HG03520 (cell line): ENCODE results near the gene GRAMD1B.
"Not testable (repeated sequence)": the region's sequence is repeated elsewhere in the genome, so short reads cannot be mapped to it uniquely, and the experiment has no call there.

Experiments
- ATAC-seq: cut with Tn5 transposase; IDR thresholded peaks from one replicate; pipeline ENCODE4 v1.9.1; 2021; ENCODE audit warnings: mild to moderate bottlenecking, moderate library complexity; ENCODE audit not compliant: unreplicated experiment

The GRAMD1B gene

DNA sequence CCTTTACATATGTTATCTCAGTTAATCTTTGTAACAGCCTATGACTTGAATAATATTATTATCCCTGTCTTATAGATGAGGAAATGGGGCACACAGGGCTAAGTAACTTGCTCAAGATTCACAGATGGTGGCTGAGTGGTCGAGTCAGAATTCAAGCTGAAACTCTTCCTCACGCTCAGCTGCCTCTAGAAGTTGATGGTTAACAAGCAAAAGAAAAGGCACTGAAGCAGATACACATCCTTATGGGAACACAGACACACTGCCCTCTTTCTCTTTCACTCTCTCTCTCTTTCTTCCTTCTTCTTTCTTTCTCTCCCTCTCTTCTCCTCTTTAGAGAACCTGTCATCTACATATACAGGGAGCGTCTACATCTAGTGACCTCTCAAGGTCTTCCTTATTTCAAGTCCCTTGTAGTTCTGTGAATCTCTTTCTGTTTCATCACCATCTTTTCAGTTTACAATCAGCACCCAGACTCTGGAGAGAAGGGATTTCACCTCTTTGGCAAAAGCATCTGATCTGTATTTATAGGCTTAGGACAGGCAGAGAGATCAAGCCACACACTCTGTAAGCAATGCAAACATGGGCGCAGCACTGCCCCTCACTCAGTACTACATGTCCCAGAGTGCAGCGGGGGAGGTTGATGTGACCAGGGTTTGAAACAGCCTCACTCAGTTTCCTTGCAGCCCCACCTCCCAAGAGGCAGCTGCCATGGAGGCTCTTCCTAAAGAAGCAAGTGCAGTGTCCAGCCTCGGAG lies 75.7 kb downstream of the GRAMD1B start:
- ATAC-seq: no peak

DNA sequence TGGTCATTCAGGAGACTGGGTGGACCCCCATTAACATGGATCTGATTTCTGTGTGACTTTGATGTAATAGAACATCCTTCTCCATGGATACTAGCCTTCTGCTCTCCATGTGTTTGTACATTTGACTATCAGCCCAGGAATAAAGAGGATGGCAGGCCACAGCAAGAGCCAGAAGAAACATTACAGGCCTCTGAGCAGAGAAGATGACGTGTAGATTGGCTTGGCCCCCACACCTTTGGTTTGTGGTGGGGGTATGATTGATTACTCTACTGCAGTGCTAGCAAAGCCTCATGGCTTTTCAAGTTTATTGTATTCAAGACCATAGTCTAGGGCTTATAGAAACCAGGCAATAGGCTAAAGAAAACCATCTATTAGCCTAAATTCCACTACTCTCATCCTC lies 77.0 kb downstream of the GRAMD1B start:
- no peak for ATAC-seq

DNA sequence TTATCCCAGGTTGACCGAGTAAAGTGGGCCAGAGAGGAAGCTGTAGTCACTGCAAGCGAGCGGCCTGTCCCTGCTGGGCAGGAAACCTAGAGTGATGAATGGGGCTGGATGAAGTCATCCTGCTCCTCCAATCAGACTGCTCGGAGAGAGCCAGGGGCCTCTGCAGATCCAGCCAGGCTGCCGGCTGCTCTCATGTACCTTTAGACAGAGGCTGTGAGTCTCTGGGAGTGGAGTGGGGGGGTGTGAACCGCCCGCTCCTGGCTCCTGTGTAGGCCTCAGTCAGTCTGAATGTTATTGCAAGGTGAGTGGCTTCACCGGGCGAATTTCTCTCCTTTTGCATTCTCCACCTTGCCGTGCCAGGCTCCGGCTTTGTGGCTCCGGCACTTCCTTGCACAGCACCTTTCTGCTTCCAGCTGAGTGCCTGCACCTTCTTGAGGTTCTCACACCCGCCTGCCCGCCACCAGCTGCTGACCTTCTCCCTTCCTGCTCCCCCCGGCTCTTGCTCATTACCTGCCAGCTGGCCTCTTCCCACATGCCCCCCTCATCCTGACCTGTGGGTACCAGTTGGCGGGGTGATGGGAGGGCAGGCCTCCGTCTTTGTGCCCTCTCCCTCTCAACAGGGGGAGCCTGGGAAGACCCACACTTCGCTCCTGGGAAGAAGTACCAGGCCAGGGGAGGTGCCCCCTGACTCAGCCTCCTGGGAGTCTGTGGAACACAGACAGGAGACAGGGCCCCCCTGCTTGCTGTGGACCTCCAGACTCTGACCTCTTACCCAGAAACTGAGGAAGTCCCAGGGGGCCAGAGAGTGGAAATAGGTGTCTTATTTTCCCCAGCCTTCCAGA lies 79.9 kb downstream of the GRAMD1B start:
- no peak for ATAC-seq

DNA sequence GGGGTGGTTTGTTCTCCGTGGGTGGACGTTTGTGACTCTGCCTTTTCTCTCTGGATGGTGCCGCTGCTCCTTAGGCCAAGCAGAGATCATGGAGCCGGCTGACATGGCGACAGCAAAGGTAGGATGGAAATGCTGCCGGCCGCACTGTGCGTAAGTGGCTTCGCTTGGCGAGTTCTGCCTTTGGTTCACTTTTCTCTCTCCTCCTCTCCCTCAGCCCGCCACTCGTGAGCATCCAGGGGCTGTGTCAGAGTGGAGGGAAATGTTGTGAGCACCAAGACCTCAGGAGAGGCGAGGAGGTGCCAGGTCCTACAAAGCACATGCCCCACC lies 80.5 kb downstream of the GRAMD1B start:
- no peak for ATAC-seq

DNA sequence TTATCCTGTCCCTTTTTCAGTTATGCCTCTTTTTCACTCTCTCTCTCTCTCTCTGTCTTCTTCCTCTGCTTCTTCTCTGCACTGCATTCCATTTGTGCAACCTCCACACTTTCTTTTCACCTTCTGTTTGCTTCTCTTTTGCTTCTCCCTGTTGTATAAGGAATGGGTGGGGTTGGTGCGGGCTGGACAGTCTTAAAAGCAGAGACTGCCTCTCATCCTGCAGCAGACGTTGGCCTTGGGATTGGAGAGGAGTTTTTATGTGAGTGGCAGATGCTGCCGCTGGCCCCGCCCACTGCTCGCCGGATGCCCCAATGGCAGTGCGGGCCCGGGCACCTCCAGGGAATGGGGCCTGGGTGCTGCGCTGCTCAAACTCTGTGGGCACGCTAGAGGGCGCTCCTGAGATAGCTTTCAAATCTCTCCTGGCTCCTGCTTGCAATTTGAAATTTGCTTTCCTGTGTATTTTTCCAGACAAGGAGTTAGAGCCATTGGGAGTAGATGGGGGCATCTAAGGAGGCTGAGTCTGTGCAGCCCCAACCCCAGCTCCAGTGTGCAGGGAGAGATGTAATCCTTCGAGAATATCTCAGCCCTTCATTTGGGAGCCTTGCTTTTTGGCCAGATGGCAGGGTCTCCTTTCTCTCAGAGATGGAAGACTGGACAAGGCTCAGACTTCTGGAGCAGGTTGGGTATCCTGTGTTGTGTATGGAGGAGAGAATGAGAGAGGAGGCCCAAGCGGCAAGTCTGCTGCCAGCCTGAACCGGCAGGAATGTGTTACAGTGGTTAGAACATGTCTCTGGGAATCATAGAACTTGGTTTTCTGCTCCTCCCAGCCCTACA lies 81.2 kb downstream of the GRAMD1B start:
- peak; percentile 79 for ATAC-seq

DNA sequence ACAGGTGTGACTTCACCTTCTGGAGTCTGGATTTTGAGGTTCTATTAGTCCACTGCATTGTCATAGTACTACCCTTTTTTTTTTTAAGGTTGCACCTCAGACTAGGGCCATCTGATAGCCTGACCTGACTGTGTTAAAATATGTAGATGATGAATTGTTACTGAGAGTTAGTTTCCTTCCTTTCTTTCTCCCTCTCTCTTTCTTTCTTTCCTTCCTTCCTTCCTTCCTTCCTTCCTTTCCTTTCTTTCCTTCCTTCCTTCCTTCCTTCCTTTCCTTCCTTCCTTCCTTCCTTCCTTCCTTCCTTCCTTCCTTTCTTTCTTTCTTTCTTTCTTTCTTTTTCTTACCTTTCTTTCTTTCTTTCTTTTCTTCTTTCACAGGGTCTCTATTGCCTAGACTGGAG lies 83.2 kb downstream of the GRAMD1B start:
- not testable (repeated sequence) for ATAC-seq

DNA sequence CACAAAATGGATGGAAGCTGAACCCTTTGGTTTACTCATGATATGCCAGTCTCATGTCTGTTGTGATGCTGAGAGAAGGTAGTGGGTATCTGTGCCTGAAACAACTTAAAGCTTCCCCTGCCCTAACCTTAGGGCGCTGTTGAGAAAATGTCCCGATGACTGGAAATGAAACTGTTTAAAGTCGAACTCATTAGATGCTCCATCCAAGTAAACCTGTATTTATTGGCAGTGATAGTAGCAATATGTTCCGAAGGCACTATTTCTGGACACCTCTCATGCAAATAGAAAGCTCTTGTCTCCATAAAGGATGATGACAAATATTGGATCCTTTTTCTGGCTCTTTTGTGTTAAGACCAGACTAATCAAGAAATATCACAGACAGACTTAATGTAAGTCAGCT lies 86.2 kb downstream of the GRAMD1B start:
- ATAC-seq: no peak

DNA sequence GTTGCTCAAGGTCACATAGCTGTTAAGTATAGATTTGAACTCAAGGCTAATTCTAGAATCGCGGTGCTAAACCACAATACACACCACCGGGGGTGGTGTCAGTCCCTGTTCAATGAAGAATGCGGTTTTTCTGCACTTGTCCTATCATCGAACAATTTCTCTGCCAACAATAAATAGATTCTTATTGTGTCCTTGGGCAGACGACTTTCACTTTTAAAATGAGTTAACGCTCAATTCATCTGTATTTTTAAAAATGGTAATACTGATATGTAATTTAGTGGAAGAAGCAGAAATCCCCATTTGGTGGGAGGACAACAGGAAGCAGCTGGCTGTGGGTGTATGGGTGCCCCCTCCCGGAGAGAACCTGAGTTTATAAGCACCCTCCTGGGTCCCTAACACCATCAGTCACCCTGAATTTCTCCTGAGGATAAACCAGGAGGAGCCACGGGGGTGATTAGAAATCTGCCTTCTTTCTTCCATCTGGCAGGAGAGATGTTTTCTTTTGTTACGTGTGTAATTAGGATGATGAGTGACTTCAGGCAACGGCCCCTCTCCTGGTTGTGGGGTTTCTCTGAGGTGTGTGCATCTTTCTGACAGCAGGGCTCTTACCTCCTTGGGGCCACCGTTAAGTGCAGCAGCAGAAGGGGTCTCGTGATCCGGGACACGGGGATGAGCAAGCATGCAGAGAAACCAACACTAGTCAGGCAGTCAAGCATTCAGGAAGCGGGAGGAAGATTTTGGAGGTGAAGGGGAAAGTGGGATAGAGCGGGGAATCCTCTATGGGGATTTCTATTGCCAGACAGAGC lies 87.7 kb downstream of the GRAMD1B start:
- ATAC-seq: no peak

DNA sequence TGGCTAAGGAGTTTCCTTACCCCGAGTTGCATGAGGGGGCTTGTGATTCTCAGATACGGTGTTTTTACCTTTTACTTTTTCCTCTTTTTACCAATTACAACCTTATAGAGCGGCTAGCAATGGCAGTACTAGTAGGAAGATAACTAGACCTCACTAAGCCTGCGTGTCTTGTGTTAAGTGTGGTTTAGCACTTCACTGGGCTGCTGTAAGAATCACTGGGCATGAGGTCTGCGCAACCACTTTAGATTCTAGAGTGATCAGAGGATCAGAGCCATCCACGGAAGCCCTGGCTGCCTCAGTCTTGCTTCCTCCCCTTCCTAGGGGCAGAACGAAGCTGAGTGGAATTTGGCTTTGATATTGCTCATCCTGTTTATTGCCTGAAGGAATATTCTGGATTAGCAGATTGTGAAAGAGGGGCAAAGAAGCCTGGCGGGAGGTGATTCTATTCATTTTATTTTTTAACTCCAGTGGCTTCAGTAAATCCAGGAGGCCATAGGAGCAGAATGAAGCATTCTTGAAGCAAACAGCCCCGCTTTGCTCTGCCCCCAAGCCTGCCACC lies 88.5 kb downstream of the GRAMD1B start:
- ATAC-seq: no peak

DNA sequence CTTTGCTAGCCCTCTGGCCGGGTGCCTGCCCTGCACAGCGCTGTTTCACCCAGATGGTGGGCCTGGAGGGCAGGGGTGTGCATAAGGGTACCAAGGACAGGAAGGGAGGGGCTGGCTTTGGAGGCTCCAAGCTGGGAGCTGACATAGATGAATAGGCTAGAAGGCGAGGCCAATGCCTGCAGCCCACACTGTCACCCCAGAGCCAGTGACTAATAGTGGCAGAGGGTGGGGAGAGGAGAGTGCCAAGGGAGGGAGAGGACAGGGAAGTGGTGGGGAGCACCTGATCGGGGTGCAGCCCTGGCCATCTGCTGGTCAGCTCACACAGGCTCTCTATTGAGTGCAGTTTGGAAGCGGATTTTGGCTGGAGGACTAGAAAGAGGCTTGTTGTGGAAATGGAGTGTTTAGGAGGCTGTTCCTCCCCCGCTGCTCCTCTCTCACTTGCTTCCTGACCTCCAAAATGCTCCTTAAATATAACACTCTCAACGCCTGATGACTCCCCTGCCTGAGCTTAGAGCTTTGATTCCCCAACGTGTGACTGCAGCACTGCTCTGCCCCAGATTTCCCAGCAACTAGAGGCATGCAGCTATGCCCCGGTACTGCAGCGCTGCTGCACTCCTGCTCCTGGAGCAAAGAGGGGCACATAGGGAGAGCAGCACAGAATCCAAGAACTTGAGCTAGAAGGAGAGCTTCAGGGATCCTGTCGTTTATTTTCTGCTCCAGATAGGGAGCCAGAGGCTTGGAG lies 89.2 kb downstream of the GRAMD1B start:
- ATAC-seq: no peak

DNA sequence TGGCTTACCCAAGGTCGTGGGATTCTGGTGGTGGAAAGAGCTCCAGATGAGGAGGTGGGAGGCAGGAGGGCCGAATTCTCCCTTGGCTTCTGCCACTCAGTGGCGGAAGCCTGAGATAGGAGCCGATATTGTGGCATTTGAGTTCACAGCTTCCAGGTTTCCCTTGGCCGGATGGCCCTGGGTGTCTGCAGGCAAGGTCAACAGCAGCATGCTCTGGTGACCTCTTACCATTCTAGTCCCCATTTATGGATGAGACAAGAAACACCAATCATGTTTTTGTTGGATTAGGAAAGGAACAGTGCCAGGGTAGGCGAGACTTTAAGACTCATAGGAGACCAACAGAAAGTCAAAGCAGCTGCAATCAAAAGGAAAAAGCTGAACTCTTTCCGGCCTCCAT lies 89.7 kb downstream of the GRAMD1B start:
- ATAC-seq: no peak

DNA sequence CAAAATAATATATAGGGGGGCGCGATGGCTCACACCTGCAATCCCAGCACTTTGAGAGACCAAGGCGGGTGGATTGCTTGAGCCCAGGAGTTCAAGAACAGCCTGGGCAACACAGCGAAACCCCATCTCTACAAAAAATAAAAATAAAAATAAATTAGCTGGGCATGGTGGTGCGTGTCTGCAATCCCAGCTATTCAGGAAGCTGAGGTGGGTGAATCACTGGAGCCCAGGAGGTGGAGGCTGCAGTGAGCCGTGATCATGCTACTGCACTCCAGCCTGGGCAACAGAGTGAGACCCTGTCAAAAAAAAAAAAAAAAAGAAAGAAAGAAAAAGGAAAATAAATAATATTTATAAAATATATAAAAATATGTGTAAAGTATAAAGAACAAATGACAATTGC lies 90.4 kb downstream of the GRAMD1B start:
- ATAC-seq: not testable (repeated sequence)

DNA sequence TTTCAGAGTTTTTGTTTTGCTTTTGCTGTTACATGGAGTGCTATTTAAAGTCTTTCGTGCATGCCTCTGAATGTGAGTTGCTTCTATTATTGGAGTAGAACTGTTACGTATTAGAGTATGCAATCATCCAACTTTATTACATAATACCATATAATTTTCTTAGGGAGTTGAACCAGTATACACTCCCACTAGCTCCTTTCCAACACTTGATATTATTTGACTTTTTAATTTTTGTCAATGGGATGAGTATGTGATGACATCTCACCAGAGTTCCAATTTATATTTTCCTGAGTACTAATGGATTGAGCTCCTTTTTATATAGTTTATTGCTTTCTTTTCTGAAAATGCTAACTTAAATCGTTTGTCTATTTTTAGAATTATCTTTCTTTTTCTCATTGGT lies 90.9 kb downstream of the GRAMD1B start:
- no peak for ATAC-seq

DNA sequence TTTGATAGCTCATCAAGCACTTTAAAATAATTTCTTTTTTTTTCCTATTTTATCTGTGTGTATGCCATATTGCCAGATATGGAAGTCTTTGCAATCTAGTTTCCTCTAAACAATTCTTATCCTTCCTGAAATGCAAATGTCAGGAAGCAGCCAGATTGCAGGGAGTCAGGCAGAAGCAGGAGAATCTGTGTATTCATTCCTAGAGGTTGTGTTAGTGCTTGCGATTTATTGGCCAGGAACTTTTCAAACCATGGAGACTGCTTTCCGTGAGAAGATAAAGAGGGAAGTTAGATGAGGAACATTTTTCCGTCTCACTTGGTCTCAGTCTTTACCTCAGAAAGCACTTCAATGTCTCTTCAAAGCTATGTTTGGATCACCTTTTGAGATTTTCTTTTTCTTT lies 91.9 kb downstream of the GRAMD1B start:
- ATAC-seq: no peak

DNA sequence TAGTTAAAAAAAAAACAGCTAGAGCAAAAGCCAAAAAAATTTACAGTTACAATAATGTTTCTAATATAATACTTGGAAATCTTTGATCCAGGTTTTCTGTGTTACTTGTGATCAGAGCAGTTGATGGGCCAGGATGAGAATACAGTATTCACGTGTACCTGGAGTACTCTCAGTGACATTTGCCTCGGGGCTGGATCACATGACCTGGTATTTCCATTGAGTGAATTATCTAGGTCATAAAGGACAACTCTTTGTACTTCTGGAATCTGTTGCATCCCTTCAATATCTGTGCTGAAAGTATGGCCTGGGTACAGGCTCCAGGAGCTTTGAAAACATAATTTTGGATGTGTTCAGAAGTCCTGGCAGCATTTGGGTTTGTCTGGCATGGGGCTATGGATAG lies 93.5 kb downstream of the GRAMD1B start:
- ATAC-seq: no peak

DNA sequence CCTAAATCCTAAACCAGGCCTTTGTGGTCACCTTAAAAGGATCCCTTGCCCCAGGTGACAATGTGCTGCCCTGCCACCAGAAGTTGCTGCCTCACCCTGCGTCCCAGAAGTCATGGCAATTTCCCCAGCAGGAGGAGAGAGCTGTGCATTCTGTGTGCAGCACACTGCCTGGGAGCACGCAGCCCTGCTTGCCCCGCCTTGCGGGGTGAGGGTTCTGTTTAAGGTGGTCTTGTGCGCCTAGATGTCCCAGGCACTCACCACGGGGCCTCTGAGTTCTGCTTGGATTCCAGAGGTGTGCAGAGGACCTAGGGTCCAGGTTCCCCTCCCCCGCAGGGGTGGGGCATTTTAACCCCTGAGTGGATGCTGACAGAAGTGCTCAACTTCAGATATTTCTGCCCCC lies 95.0 kb downstream of the GRAMD1B start:
- no peak for ATAC-seq

DNA sequence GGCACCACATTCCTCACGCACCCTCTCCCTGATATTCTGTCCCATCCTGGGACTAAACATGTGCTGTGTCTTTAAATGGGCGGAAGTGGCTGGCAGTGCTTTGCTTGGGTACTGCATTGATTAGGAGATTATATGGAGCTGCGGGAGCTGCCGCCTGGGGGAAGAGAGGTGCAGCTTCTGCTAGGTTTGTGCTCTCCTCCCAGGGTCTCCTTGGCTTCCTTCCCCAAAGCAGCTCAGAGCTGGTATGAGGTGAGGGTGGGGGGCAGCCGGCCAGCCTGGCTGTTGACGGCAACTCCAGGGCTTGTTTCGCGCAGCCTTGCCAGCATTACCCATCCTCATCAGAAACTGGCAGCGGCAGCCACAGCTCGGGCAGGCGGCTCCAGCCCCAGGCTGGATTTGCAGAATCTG lies 95.4 kb downstream of the GRAMD1B start:
- ATAC-seq: no peak

DNA sequence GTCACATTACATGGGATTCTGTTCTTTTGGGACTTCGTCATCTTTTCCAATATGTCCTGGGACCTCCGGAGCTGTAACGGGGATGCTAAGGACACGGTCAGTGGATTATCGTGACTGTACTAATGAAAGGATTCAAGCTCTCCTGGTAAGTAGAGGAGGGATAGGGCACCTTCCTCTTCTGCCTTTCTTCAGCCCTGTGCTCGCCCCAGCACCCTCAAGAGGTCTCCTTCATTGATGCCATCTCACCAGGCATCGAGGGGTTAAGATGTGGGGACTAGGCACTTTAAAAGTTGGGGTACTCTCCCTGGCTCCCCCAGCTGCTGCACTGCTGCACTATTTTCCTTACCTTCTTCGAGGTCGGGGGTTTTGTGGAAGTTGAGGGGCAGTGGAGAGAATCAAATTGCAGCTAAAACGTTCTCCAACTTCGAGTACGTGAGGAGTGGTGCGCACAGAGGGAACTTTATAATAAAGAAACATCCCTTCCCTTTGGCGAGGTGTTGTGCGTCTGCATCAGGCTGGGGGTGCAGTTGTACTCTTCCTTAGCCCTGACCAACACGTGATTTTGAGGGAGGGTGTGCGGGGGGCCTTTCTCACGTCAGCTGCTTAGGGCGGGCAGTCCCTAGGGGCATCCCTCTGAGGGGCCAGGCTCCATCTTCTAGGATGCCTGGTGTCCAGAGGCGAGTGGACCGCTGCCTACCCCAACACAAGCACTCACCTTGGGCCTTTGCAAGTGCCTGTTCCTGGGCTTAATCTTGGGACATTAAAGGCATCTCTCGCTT lies 96.1 kb downstream of the GRAMD1B start:
- ATAC-seq: no peak

DNA sequence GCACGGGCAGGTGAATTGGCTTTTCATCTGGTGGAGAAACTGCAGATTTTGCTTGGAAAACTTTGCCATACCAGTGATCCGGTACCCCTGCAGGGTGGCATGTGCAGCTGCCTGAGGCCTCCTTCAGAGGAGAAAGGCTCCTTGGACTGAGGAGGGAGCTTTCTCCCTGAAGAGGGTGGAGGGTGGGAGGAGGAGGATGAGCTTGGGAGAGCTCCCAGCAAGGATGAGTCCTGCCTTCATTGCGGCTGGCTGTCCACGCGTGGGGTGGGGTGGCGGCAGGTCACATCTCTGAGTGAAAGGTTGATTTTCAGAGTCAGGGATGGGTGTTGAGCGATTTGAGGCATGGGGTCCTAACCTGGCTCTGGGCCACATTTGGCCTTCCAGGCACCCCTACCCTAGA lies 96.8 kb downstream of the GRAMD1B start:
- no peak for ATAC-seq
